Stimulated activated CD4-positive, alpha-beta T cell treated with anti-CD3 and anti-CD28 coated beads, Interleukin-1b, Interleukin-23, amount 100 ng/mL, for 24 hours (primary cell): ENCODE measurements around the gene GSTO1.

Experiments used
- DNase-seq, 4 experiments: peaks; one replicate each; pipeline ENCODE4 v3.0.0-alpha.2; 2020; ENCODE audit warnings: low read depth in 4 of 4, low spot score in 1 of 4

Gene GSTO1

DNA sequence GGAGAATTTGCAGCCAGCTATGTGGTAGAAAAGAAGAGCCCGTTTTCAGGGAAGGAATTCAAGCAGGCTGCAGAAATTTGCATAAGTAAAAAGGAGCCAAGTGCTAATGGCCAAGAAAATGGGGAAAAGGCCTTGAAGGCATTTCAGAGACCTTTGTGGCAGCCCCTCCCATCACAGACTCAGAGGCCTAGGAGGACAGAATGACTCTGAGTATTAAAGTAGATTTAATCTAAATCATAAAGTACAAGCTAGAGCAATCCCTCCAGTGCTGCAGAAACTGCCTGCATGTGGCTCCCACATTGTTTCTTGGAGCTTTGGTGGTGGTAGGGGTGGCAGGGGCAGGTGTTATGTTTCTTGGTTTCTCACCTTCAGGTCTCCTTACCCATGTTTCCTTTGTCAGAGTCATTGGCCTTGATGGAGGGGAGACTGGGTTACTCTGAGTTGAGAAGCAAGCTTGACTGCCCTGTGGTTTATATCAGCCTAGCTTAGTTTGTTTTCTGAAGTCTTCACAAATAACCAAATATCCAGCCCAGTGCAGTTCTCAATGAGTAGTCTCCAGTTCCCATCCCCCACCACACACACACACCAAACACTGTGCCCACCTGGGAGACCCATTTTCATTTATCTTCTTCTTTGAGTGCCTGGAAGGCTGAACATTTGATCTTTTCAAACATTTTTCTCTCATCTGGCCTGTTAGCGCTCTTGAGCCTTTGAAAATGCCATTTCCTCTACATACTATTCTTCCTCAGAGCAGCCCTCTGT, 49.1 kb downstream of the GSTO1 start:
- DNase-seq: no peak

GRCh38 chr10:104304356-104304745, 49.7 kb downstream of the GSTO1 start:
- no peak for DNase-seq

DNA sequence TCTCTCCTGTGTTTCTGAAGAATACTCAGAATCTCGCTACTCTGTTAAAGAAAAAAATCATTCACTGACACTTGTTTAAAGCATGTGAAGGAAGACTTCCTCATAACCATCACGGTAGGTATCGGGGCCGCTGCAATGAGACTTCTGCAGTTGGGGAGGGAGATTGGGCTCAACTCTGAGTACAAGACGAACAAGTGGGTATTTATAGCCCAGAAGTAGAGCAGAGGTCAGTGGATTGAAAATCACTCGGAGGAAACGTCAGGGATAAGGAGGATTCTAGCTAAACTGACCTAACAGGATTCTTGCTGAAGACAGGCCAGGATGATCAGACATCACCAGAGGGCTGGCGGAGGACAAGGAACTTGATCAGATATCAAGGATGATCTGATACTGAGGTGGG, 50.2 kb downstream of the GSTO1 start:
- no peak for DNase-seq

- no peak for DNase-seq
These were observed 52.2 kb downstream of the GSTO1 start for GRCh38 chr10:104306897-104307296.

- DNase-seq: no peak
These were observed 53.1 kb downstream of the GSTO1 start for GRCh38 chr10:104307576-104308438.

- no peak for DNase-seq
These were observed 53.8 kb downstream of the GSTO1 start for GRCh38 chr10:104308439-104308903.

DNA sequence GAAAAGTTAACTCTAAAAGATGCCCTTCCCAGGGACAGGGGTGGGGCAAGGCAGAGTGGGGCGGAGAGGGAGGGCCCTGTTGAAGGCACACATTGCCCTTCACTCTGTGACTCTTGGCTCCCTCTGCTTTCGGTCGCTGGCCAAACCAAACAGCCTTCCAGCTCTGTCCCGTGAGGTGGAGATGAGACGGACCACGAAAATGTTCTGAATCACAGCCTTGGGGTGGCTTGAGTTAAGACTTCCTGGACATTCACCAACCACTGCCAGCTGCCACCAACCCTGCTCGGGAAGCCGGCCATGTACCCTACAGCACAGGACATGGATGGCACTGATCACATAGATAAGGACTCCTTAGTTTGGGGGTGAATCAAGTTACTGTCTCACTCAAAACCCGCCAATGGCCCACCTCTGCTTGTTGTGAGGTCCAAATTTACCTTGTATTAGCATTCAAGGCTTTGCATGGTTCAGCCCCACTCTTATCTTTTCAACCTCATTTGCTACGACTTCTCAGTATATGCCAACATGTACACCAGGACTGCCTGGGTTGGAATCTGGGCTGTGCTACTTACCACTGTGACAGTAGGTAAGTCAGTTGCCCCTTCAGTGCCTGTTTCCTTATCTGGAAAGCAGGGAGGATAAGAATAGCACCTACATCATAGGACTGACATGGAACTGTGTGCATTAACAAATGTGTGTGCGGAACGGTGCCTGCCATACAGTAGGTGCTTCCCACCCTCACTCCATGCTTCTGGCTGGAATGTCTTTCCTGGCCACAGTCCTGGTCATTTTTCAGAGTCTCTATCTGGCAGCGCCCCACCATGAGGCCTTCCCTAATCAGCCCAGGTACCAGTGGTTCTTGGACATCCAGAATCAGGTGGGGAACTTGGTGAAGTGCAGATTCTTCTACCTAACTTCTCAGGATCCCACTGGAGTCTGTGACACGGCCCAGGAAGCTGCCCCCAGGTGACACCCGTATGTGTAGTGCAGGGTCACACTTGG, 55.6 kb downstream of the GSTO1 start:
- no peak for DNase-seq

GRCh38 chr10:104311184-104311720, 56.6 kb downstream of the GSTO1 start:
- no peak for DNase-seq

DNA sequence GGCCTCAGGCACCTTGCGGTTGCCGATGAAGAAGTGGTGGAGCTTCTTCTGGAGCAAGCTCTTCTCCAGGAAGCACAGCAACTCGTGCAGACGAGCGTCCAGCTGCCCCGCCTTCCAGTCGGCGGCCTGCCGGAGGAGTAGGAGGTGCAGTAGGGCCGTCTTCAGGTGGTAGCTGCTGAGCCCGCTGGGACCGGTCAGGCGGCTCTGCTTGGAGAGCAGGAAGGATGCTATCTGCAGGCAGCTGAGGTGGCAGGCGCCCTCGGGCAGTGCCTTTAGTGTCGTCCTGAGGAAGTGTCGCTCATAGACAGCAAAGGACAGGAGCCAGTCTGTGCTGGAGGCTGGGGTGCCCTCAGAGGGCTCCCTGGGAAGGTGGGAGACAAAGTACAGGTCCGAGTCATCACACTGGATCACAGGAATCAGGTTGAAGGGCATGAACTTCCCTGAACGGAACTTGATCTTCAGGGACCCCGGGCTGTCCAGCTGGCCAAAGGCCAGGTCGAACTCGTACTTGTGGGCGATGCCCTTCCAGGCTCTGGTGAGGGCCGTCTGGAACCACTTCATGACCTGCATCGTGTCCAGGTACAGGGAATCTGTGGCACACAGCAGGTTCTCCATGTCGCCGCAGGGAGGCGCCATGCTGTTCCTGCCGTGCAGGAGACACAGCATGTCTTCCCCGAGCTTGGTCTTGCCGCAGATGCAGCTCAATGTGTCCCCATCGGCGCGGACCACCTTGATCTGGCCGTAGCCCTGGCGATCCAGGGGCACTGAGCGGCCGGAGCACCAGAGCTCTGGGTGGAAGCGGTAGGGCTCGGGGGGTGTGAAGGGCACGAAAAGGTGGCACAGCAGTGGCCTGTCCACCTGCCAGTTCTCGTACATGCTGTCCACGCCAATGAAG, 60.1 kb downstream of the GSTO1 start:
- no peak for DNase-seq

DNA sequence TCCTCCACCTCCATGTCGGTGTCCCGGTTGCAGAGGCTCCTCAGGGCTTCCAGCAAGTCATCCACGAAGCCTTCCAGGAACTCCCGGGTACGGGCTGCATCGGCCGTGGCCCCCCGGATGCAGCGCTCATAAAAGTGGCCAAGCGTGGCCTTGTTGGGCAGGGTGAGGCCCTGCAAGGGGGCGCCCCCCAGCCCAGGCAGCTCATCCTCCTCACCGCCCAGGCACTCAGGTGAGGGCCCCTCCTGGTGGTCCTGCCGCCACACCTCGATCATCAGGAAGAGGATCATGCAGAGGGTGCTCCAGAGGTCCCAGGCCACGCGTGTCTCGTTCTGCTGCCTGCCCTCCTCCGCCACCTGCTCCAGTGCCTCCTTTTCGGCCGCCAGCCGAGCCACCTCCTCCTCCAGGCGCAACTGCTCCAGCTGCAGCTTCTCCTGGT, 60.8 kb downstream of the GSTO1 start:
- no peak for DNase-seq

DNA sequence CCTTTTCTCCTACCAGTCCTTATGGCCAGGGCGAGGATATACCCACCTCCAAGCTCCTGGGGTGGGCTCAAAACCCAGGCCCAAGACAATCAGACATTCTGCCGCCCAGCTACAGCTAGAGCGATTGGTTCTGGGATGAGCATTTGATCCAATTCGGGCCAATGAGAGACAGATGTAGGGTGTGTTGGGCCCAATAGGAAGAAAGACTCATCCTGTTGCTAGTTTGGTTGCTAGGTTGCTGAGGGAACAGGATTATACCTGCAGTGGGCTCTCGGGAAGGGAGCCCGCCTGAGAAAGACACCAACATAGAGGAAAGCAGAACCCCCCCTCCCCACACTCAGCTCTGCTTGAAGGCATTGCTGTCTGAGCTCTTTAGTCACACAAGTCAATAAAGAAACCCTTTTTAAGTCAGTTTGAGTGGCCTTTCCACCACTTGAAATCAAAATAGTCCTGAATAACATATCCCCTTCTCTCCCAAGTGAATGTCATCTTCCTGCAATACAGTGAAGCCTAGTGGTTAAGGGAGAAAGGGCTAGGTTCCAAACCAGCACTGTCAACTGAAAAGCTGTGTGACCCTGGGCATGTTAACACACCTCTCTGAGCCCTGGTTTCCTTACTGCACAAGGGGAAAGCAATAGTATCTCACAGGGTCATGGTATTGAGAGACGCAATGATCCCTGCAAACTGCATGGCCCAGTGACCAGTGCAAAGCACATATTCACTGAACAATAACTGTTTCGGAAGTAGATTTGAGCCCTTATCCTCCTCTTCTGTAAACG, 61.8 kb downstream of the GSTO1 start:
- DNase-seq: no peak
